ENCODE measurements around the gene CDC42EP2. TPM values are rescaled to one million over a fixed set of nuclear protein-coding genes. Genes with fewer than 3 reads are reported as not detected.

The CDC42EP2 gene
- polyA plus RNA-seq, 1 donor: 10.5 TPM

- no peak for DNase-seq
- no peaks in the 10 kb centered on the region for H3K9me3 ChIP-seq (ENCODE audit: control insufficient read depth, low read depth, low read length)
- H3K27ac ChIP-seq (ENCODE audit: low read length): peak overlapping the region; percentile 52
- H3K4me1 ChIP-seq (ENCODE audit: control insufficient read depth, insufficient read depth, low read length): peaks cover 37% of the 10 kb centered on the region
- H3K27me3 ChIP-seq (ENCODE audit: control insufficient read depth, insufficient read depth, low read length): no peaks in the 10 kb centered on the region
- H3K36me3 ChIP-seq (ENCODE audit: control insufficient read depth, insufficient read depth, low read length): peaks cover 24% of the 10 kb centered on the region
- no peak overlapping the region for H3K4me3 ChIP-seq (ENCODE audit: low read length)
- WGBS (ENCODE audit: insufficient coverage, low lambda C conversion rate): no CpG with 5 or more reads among the region's 4 CpGs
These were observed 34.0 kb upstream of the CDC42EP2 start for GRCh38 chr11:65280646-65281045.

GRCh38 chr11:65286686-65287085 is 28.0 kb upstream of the CDC42EP2 start:
- Histone ChIP-seq H3K4me1 (ENCODE audit: control insufficient read depth, insufficient read depth, low read length) (peaks cover 9% of the 10 kb centered on the region), H3K4me3 (ENCODE audit: low read length) (no peak overlapping the region), H3K36me3 (ENCODE audit: control insufficient read depth, insufficient read depth, low read length) (peaks cover 19% of the 10 kb centered on the region), H3K27me3 (ENCODE audit: control insufficient read depth, insufficient read depth, low read length) (no peaks in the 10 kb centered on the region), H3K27ac (ENCODE audit: low read length) (no peak overlapping the region), H3K9me3 (ENCODE audit: control insufficient read depth, low read depth, low read length) (no peaks in the 10 kb centered on the region)
- no peak for DNase-seq
- WGBS (ENCODE audit: insufficient coverage, low lambda C conversion rate): no CpG with 5 or more reads among the region's 4 CpGs

GRCh38 chr11:65287601-65288000 is 27.1 kb upstream of the CDC42EP2 start:
- no CpG with 5 or more reads among the region's 2 CpGs for WGBS (ENCODE audit: insufficient coverage, low lambda C conversion rate)
- Histone ChIP-seq H3K27ac (ENCODE audit: low read length) (no peak overlapping the region), H3K4me1 (ENCODE audit: control insufficient read depth, insufficient read depth, low read length) (peaks cover 13% of the 10 kb centered on the region), H3K9me3 (ENCODE audit: control insufficient read depth, low read depth, low read length) (no peaks in the 10 kb centered on the region), H3K36me3 (ENCODE audit: control insufficient read depth, insufficient read depth, low read length) (peaks cover 10% of the 10 kb centered on the region), H3K4me3 (ENCODE audit: low read length) (no peak overlapping the region), H3K27me3 (ENCODE audit: control insufficient read depth, insufficient read depth, low read length) (no peaks in the 10 kb centered on the region)
- no peak for DNase-seq

GRCh38 chr11:65288706-65289536 is 25.7 kb upstream of the CDC42EP2 start:
- no peak overlapping the region for H3K4me3 ChIP-seq (ENCODE audit: low read length)
- DNase-seq: peak in 1 of 2 donors; percentile 5
- WGBS (ENCODE audit: insufficient coverage, low lambda C conversion rate): 82% methylated on average over 3 of the region's 6 CpGs
- peaks cover 8% of the 10 kb centered on the region for H3K36me3 ChIP-seq (ENCODE audit: control insufficient read depth, insufficient read depth, low read length)
- no peaks in the 10 kb centered on the region for H3K9me3 ChIP-seq (ENCODE audit: control insufficient read depth, low read depth, low read length)
- peaks cover 22% of the 10 kb centered on the region for H3K4me1 ChIP-seq (ENCODE audit: control insufficient read depth, insufficient read depth, low read length)
- no peaks in the 10 kb centered on the region for H3K27me3 ChIP-seq (ENCODE audit: control insufficient read depth, insufficient read depth, low read length)
- no peak overlapping the region for H3K27ac ChIP-seq (ENCODE audit: low read length)

GRCh38 chr11:65290448-65291165 is 24.1 kb upstream of the CDC42EP2 start:
- peaks cover 25% of the 10 kb centered on the region for H3K4me1 ChIP-seq (ENCODE audit: control insufficient read depth, insufficient read depth, low read length)
- no peaks in the 10 kb centered on the region for H3K9me3 ChIP-seq (ENCODE audit: control insufficient read depth, low read depth, low read length)
- DNase-seq: peak in 1 of 2 donors; percentile 66
- peak overlapping the region; percentile 66 for H3K27ac ChIP-seq (ENCODE audit: low read length)
- H3K4me3 ChIP-seq (ENCODE audit: low read length): no peak overlapping the region
- no peaks in the 10 kb centered on the region for H3K27me3 ChIP-seq (ENCODE audit: control insufficient read depth, insufficient read depth, low read length)
- 83% methylated on average over 2 of the region's 8 CpGs for WGBS (ENCODE audit: insufficient coverage, low lambda C conversion rate)
- H3K36me3 ChIP-seq (ENCODE audit: control insufficient read depth, insufficient read depth, low read length): peaks cover 22% of the 10 kb centered on the region

GRCh38 chr11:65291613-65292012 is 23.1 kb upstream of the CDC42EP2 start:
- no peak overlapping the region for H3K4me3 ChIP-seq (ENCODE audit: low read length)
- H3K36me3 ChIP-seq (ENCODE audit: control insufficient read depth, insufficient read depth, low read length): peaks cover 30% of the 10 kb centered on the region
- peak overlapping the region; percentile 66 for H3K27ac ChIP-seq (ENCODE audit: low read length)
- no peaks in the 10 kb centered on the region for H3K27me3 ChIP-seq (ENCODE audit: control insufficient read depth, insufficient read depth, low read length)
- H3K4me1 ChIP-seq (ENCODE audit: control insufficient read depth, insufficient read depth, low read length): peaks cover 23% of the 10 kb centered on the region
- no peaks in the 10 kb centered on the region for H3K9me3 ChIP-seq (ENCODE audit: control insufficient read depth, low read depth, low read length)
- DNase-seq: no peak
- WGBS (ENCODE audit: insufficient coverage, low lambda C conversion rate): no CpG with 5 or more reads among the region's 5 CpGs

GRCh38 chr11:65292890-65293289 is 21.8 kb upstream of the CDC42EP2 start:
- no CpG with 5 or more reads among the region's 5 CpGs for WGBS (ENCODE audit: insufficient coverage, low lambda C conversion rate)
- H3K9me3 ChIP-seq (ENCODE audit: control insufficient read depth, low read depth, low read length): no peaks in the 10 kb centered on the region
- peaks cover 24% of the 10 kb centered on the region for H3K4me1 ChIP-seq (ENCODE audit: control insufficient read depth, insufficient read depth, low read length)
- H3K27me3 ChIP-seq (ENCODE audit: control insufficient read depth, insufficient read depth, low read length): no peaks in the 10 kb centered on the region
- H3K36me3 ChIP-seq (ENCODE audit: control insufficient read depth, insufficient read depth, low read length): peaks cover 34% of the 10 kb centered on the region
- DNase-seq: no peak
- peak overlapping the region; percentile 66 for H3K27ac ChIP-seq (ENCODE audit: low read length)
- H3K4me3 ChIP-seq (ENCODE audit: low read length): no peak overlapping the region

GRCh38 chr11:65293909-65294381 is 20.7 kb upstream of the CDC42EP2 start:
- Histone ChIP-seq H3K4me3 (ENCODE audit: low read length) (no peak overlapping the region), H3K9me3 (ENCODE audit: control insufficient read depth, low read depth, low read length) (no peaks in the 10 kb centered on the region), H3K36me3 (ENCODE audit: control insufficient read depth, insufficient read depth, low read length) (peaks cover 38% of the 10 kb centered on the region), H3K4me1 (ENCODE audit: control insufficient read depth, insufficient read depth, low read length) (peaks cover 32% of the 10 kb centered on the region), H3K27ac (ENCODE audit: low read length) (peak overlapping the region; percentile 39), H3K27me3 (ENCODE audit: control insufficient read depth, insufficient read depth, low read length) (no peaks in the 10 kb centered on the region)
- DNase-seq: peak in 1 of 2 donors; percentile 22
- WGBS (ENCODE audit: insufficient coverage, low lambda C conversion rate): no CpG with 5 or more reads among the region's 10 CpGs

- no peak for DNase-seq
- H3K27ac ChIP-seq (ENCODE audit: low read length): peak overlapping the region; percentile 39
- no peaks in the 10 kb centered on the region for H3K27me3 ChIP-seq (ENCODE audit: control insufficient read depth, insufficient read depth, low read length)
- peaks cover 36% of the 10 kb centered on the region for H3K4me1 ChIP-seq (ENCODE audit: control insufficient read depth, insufficient read depth, low read length)
- H3K4me3 ChIP-seq (ENCODE audit: low read length): no peak overlapping the region
- WGBS (ENCODE audit: insufficient coverage, low lambda C conversion rate): no CpG with 5 or more reads among the region's 11 CpGs
- peaks cover 33% of the 10 kb centered on the region for H3K36me3 ChIP-seq (ENCODE audit: control insufficient read depth, insufficient read depth, low read length)
- H3K9me3 ChIP-seq (ENCODE audit: control insufficient read depth, low read depth, low read length): no peaks in the 10 kb centered on the region
These were observed 19.7 kb upstream of the CDC42EP2 start for GRCh38 chr11:65295001-65295400.

- 80% methylated on average over 1 of the region's 11 CpGs for WGBS (ENCODE audit: insufficient coverage, low lambda C conversion rate)
- Histone ChIP-seq H3K4me3 (ENCODE audit: low read length) (no peak overlapping the region), H3K36me3 (ENCODE audit: control insufficient read depth, insufficient read depth, low read length) (peaks cover 33% of the 10 kb centered on the region), H3K27ac (ENCODE audit: low read length) (no peak overlapping the region), H3K27me3 (ENCODE audit: control insufficient read depth, insufficient read depth, low read length) (no peaks in the 10 kb centered on the region), H3K9me3 (ENCODE audit: control insufficient read depth, low read depth, low read length) (no peaks in the 10 kb centered on the region), H3K4me1 (ENCODE audit: control insufficient read depth, insufficient read depth, low read length) (peaks cover 37% of the 10 kb centered on the region)
- DNase-seq: no peak
These were observed 18.9 kb upstream of the CDC42EP2 start for GRCh38 chr11:65295571-65296341.
